Stimulated activated CD8-positive, alpha-beta memory T cell treated with anti-CD3 and anti-CD28 coated beads, Interleukin-12 subunit alpha, Interleukin-12 subunit beta, amount 100 ng/mL, for 24 hours (primary cell): ENCODE results near the gene CROCC2.
A peak's percentile ranks its signal among the peaks of the same experiment; 100 is the strongest.

Experiments
- DNase-seq: peaks from one replicate; pipeline ENCODE4 v3.0.0-alpha.2; 2020; ENCODE audit errors: extremely low read depth

The CROCC2 gene

DNA sequence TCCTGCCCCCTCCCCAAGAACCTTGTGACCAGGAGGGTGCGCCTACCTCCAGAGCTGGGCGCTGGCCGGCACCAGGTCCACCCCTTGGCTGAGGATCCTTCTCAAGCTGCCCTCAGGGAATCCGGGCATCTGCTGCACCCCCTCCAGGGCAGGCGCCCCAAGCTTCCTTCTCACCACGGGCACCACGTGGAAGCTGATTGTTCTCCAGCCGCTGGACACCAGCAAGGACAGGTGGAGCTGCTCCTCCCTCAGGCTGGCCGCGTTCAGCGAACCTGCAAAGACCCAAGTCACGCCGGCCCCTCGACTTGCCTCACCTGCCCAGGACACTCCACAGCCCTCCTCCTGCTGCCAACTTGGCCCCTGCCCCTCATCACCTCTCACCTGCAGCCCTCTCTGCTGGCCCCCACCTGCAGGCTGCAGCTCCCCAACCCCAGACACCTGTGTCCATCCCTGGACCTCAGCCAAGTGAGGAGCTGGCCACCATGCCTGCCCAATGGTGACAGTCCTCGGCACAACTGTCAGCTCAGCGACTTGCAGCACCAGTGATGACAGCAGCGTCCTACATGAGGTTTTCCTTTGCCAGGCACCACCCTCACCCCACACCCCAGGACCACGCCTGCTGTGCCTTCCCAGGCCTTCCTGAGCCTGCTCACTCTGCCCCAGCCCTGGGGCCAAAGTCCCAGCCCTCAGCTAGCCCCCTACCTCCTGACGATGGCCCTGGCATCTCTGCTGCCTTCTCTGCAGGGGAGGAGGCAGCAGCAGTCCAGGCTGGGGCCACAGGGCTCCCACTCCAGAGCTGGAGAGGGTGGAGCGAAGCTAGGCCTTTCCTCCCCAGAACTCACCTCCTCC, 14.4 kb upstream of the CROCC2 start:
- no peak for DNase-seq

DNA sequence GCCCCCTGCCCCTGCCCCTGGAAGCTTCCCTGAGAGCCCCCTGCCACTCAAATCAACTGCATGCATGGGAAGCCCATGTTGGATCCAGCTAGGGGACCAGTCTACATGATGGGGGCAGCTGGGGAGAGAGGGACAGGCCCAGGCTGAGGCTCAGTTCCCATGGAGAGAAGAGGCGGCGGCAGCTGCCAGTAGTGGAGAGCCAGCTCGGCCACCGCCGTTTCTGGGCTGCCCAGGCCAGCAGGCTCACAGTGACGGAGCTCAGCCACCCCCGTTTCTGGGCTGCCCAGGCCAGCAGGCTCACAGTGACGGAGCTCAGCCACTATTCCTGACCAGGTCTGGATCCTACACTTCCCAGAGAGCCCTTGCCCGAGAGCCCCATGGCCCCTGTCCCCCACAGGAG, 13.8 kb upstream of the CROCC2 start:
- DNase-seq = no peak

DNA sequence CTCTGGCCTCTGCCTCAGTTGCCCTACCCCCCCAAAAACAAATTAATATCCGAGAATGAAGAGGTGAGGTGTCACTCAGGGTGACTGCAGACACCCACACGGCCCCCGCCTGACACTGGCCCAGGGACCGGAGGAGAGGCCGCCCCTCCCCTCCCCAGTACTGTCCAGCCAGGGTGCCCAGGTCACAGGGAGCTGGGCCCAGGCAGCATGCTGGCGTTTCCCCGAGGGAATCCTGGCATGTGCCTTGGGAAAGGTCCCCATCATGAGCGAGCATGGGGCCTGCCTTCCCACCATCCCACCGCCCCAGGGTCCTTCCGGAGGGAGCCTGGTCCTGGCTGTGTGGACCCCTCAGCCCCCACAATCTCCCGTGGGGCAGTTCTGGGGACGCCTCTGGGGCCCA, 13.2 kb upstream of the CROCC2 start:
- no peak for DNase-seq

DNA sequence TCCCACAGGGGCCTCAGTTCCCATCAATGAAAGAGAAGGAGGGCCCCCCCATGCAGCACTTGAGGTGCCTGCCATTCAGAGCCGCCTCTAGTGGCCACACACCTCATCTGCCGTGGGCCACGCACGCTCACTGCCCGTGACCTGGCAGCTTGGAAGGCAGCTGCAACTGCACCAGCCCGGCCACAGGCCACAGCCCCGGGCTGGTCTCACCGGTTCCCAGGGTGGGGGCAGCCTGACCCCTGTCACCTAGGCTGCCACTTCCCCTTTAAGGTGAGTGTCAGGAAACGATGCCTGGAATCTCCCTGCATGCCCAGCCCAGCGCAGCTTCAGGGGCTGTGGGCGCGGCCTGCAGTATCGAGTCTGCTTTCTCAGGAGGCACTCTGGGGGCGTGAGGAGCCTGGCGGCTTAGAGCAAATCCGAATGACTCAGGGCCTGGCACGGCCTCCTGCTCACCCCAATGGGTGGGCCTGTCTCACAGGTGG, 12.7 kb upstream of the CROCC2 start:
- DNase-seq = peak; percentile 48

DNA sequence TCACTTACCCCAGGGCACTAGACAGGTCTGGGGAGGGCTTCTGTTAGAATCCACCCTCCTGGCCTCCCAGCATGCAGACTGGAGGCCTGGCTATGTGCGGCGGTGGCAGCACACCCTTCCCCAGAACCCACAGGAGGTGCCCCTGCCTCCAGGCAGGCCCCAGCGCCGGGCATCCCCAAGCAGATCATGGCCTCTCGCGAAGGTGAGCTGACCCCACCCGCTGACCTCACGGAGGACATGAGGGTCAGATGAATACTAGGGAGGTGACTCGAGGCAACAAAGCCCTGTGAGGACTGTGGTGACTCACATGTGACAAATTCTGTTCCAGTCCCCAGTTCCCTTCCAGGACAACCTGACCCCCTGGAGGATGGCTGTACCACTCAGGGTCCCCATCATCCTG, 12.1 kb upstream of the CROCC2 start:
- no peak for DNase-seq

DNA sequence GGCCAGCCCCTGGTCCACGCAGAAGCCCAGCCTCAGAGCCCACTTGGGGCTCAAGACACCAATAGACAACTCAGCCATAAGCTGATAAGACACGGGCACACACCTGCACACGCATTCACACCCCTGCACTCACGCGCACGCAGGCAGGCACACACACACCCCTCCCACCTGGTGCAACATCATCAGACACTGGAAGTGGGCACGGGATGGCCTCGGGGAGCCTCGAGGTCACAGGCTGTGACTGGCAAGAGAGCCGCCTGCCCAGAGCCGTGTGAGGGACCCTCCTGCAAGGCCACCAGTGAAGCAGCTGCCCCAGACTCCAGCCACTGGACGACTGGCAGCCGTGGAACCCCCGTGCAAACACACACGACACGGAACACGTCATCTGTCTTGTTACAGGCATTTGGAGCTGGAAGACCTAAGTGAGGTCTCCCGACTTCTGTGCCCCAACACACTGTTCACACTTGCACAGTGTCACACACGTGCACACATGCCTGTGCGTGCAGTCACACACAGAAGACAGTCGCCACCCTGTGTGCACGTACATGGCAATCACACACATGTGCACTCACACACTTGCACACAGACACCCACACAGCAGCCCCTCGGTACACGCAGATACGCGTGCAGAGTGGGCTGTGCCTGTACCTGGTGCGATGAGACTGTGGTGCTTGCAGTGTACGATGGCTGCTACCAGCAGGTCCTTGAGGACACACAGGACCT, 11.1 kb upstream of the CROCC2 start:
- no peak for DNase-seq

DNA sequence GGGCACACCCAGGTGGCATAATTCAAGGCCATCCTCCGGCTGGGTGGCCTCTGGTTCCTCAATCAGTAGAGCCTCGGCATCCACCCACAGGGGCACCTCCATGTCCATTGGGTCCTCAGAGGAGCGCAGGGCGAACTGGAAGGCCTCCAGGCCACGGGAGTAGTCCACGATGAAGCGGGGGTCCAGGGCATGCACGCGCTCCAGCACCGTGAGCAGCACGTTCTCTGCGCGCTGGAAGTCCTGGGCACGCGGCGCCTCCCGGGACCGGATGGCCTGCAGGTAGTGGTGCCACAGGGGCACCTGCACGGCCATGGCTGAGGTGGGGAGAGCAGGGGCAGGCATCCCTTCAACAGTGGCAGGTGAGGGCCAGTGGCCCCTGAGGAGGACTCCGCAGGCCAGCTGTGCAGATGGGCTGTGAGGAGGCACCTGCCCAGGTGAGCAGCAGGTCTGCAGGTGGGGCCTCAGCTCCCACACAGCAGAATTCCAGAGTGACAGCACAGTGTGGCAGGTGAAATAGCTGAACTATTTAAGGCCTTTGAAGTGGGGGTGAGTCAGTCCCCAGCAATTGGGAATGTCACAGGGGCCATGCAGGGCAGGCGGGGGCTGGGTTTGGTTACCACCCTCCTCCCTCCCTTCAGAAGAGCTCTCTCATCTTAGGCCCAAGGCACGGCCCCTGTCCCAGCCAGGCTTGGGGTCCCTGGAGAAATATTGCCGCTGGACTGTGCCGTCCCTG, 10.3 kb upstream of the CROCC2 start, which contains the start of gene MAB21L4:
MAB21L4 (minus strand) TSS at position 501 of the 733 bp plus-strand sequence; CDS start at position 342, 159 bp downstream.
- DNase-seq = no peak

DNA sequence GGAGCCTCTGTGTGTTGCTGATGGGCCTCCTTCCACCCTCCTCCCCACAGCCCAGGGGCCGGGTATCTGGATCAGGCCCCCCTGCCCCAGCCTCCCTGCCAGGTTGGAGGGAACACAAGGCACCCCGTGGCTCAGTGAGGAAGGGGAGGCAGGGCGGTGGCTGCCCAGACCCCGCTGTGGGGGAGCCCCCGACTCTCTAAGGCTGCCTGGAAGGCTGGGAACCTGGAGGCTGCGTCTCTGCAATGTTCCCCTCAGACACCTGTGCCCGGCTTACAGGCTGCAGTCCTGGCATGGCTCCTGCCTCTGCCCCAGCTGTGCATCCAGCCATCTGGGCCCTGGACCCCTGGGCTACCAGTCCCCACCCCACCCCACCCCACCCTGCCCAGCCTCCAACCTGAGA, 9.7 kb upstream of the CROCC2 start:
- no peak for DNase-seq

DNA sequence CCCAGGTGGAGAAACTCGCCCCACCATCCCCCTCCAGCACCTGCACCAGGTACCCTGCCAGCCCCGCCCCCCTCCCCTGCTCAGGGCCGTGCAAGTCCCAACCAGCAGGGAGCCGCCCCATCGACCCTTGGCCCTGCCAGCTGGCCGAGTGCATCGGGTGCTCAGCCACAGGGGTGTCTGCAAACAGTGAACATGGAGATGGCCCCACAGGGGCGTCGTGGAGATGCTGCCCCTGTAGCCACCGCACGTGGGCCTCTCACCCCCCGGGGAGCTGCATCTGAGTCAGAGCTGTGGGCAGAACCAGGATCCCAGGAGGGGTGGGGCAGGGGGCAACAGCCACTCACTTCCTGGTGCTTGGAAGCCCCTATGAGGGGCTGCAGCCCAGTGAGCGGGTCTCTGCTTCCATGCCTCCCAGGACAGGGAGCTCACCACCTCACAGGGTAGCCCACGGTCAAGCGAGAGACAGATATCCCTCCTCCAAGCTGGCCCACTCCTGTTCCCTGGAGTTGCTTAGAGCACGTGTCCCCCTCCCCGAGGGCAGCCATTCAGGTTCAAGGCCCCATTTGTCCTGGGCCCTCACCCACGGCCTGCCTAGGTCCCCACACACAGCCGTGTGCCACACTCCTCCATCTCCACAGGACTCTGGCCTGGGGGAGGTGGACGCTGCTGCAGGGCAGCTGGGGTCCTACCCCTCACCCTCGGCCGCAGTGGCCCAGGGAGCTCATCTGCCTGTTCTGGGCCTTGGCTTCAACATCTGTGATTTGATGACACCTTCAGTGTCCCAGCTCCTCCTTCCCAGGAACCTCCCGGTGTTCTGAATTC, 9.1 kb upstream of the CROCC2 start:
- DNase-seq = no peak

GRCh38 chr2:240898108-240898730, 7.9 kb upstream of the CROCC2 start:
- DNase-seq = no peak

DNA sequence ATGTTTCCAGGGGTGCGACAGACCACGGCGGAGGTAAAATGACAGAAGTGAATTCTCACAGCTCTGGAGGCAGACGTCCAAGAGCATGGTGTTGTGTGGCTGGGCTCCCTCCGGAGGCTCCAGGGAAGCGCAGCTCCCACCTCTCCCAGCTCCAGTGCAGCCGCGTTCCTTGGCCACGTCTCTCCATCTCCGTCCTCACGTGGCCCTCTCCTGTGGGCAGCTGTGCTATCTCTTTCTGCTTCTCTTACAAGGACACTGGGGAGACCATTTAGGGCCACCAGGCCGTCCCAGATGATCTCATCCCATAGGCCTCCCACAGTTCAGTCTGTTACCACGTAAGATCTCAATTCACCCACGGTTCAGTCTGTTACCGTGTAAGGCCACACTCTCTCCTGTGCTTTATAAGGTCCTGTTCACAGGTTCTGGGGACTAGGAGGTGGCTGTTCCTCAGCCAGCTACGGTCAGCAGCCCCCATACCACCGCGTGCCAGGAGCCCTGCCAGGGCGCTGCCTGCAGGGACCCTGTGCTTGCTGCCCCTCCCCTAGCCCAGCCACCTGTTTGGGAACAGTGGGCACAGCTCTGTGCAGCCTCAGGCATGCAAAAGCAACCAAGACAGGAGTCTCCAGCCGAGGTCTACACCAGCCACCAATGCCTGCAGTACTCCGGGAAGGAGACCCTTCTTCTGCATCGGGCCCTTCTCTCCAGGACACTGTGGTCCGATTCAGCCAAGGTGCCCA, 7.2 kb upstream of the CROCC2 start:
- DNase-seq = no peak

DNA sequence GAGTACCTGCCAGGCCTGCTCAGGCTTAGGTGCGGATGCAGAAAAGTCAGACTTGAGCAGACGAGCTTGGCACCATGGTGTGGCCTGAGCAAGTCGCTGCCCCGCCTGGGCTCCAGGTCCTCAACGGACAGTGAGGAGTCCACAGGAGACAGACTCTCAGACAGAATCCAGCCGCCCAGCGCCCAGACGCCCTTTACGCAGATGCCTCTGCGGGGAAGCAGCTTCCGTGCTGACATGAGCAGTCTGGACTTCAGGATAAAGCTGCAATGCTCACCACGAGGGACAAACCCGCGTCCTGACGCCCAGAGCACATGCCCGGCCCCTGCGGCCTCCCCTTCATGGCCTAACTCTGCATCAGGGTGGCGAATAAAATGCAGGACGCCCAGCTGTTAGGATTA, 6.7 kb upstream of the CROCC2 start:
- DNase-seq = no peak

DNA sequence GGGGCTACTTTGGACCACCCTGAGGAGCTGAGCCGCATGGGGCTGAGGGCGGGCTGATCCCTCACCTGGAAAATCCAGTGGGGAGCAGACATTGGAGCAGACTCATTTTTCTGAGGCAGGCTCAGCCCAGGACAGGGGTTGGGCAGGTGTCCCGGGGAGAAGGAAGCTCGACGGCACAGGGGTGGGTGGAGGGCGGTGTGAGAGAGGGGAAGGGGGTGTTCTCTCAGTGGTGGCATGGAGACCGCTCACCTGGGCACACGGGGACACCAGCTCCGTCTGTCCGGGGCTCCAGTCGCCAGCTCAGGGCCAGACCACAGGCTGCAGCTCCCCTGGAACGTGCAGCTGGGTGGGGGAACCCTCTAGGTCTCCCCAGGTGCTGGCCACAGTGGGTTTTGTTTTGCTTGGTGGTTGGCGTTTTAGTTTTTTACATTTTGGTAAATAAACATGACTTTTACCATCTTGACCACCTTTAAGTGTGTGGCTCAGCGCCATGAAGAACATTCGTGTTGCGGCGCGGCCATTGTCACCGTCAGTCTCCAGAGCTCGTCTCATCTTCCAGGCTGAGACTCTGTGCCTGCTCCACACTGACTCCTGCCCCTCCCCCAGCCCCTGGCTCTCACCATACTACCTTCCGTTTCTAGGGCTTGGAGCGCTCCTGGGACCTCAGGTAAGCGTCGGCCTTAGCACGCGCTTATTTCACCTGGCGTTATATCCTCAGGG, 5.8 kb upstream of the CROCC2 start:
- no peak for DNase-seq

GRCh38 chr2:240901986-240902614, 4.0 kb upstream of the CROCC2 start:
- no peak for DNase-seq

- no peak for DNase-seq
Observed at GRCh38 chr2:240902615-240903041, 3.5 kb upstream of the CROCC2 start.

DNA sequence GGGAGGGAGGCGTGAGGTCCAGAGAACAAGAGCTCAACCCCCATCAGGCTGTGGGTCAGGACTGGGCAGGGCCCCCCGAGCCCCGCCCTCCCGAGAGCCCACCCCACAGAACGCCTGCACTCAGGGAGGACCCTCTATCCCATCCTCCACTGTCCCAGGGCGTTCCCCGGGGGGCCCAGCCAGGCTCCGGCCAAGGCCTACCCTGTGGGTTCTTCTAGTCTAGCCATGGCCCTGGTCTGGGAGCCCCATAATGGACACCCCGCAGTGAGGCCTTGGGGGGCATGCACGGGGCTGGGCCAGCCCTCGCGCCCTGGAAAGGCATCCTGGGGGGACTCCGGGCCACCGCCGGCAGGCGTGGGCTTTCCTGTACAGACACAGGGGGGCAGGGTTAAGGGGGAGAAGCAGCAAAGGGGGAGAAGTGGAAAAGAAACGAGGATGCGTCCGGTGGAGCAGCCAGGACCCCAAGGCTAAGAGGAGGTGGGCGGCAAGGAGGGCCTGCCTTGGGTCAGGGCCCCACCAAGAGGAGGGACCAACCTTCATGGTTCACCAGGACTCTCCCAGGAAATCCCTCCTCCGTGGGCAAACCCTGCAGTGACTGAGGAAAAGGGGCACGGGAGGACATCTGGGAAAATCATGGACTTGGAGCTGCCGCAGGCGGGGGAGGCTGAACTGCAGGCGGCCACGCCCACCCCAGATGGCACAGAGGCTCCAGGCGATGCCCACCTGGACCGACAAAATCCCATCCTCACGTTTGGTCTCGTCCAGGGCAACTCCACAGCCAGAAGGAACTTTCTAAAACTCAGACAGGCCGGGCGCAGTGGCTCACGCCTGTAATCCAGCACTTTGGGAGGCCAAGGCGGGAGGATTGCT, 2.7 kb upstream of the CROCC2 start:
- DNase-seq = no peak

DNA sequence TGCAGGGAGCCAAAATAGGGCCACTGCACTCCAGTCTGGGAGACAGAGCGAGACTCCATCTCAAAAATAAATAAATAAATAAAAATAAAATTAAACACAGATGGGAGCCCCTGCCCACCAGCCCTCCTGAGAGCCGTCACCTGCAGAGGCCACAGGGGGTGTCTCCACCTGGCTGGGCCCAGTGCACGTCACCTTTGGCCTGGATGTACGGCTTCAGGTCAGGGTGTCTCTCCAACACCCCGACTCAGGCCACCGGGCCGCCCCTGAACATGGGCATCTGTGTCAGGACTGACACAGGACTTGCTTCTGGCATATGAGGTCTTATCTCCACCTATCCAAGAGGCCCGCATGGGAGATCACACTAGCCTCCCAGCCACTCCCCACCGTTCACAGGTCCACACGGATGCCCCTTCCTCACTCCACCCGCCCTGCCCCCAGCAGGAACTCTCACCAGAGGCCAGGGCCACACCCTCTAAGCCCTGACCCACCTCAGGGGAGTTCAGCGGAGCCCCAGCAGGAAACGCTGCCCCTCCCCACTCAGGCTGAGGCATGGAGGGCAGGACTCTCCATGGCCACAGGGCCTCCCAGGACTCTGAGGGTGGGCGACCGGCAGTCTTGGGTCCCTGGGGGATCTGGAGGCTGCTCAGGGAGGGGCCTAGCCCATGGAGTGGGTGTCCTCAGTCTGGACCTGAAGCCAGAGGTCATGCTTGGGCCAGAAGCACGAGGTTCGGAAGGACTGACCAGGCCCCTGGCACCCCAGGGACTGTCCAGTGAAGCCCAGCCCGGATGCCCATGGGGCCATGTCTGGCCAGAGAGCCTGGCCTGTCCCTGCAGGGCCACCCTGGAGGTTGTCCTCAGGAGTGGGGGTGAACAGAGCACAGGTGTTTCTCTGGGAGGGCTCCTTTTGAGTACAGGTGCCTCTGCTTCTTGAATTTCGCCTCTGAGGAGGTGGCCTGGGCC, 1.6 kb upstream of the CROCC2 start:
- no peak for DNase-seq
